H1 (cell line): ENCODE data around the gene OR2F2. TPM values are rescaled to one million over a fixed set of nuclear protein-coding genes. Genes with fewer than 3 reads are reported as not detected.
A peak's percentile ranks its signal among the peaks of the same experiment; 100 is the strongest.

Experiments
- CTCF ChIA-PET: fragments of 300-600 bp; sonication (Branson Sonifier 250); formaldehyde crosslinking; loops from one replicate; lab custom pipeline; 2021; ENCODE audit not compliant: partially characterized antibody; lab: Charles Lee
- POLR2A ChIA-PET: fragments of 300-600 bp; sonication (Branson Sonifier 250); formaldehyde crosslinking; loops from one replicate; lab custom pipeline; 2021; ENCODE audit warnings: inconsistent platforms; ENCODE audit not compliant: partially characterized antibody; lab: Charles Lee
- DNase-seq, 2 experiments: peaks; one replicate each; pipeline versions ENCODE4 v3.0.0 to v3.0.0-alpha.2; 2010 to 2022; ENCODE audit warnings: low spot score in 2 of 2, low read depth in 1 of 2, mixed read lengths in 1 of 2
- FAIRE-seq: peaks from 2 replicates; lab custom pipeline; 2011; peaks lifted over from hg19 to GRCh38; lab: Jason Lieb, UNC
- H2AFZ ChIP-seq: 2 replicates; pipeline ENCODE4 v1.8.1; 2012; ENCODE audit warnings: low read length, inconsistent platforms
- H2AK5ac ChIP-seq: 2 replicates; pipeline ENCODE4 v1.6.1; 2013; ENCODE audit warnings: low read depth, low read length
- H2BK120ac ChIP-seq: replicated peaks from 2 replicates; pipeline ENCODE3; 2013; ENCODE audit warnings: low read depth, low read length, inconsistent platforms
- H2BK12ac ChIP-seq: 2 replicates; pipeline ENCODE4 v1.6.1; 2013; ENCODE audit warnings: low read depth, low read length
- H2BK15ac ChIP-seq: 2 replicates; pipeline ENCODE4 v1.6.1; 2013; ENCODE audit warnings: low read length
- H2BK20ac ChIP-seq: 2 replicates; pipeline ENCODE4 v1.6.1; 2013; ENCODE audit warnings: low read length
- H2BK5ac ChIP-seq: 2 replicates; pipeline ENCODE4 v1.6.1; 2013; ENCODE audit warnings: low read depth, low read length
- H3K14ac ChIP-seq: 2 replicates; pipeline ENCODE4 v1.6.1; 2013; ENCODE audit warnings: inconsistent platforms; ENCODE audit not compliant: insufficient read length
- H3K18ac ChIP-seq: 2 replicates; pipeline ENCODE4 v1.6.1; 2013; ENCODE audit warnings: low read length; ENCODE audit errors: extremely low read depth
- H3K23ac ChIP-seq: 2 replicates; pipeline ENCODE4 v1.6.1; 2013; ENCODE audit warnings: inconsistent platforms; ENCODE audit not compliant: insufficient read length
- H3K23me2 ChIP-seq: 2 replicates; pipeline ENCODE4 v1.6.1; 2013; ENCODE audit warnings: low read depth, low read length
- H3K27ac ChIP-seq: 2 replicates; pipeline ENCODE4 v1.6.1; 2011; ENCODE audit warnings: low read depth, low read length, inconsistent platforms
- H3K27me3 ChIP-seq, 4 experiments: replicated peaks in 1 of 4; 1 replicate in 1 of 4; 2 replicates in 3 of 4; pipeline versions ENCODE4 v1.6.1 to v1.8.1; 2011 to 2013; ENCODE audit warnings: low read length in 3 of 4, mild to moderate bottlenecking in 3 of 4, inconsistent platforms in 2 of 4, mixed read lengths in 2 of 4, moderate library complexity in 1 of 4; ENCODE audit not compliant: control insufficient read depth in 3 of 4, insufficient read depth in 3 of 4; ENCODE audit errors: extremely low read depth in 1 of 4
- H3K36me3 ChIP-seq, 4 experiments: 2 replicates each; pipeline versions ENCODE4 v1.6.1 to v1.8.1; 2011 to 2013; ENCODE audit warnings: mild to moderate bottlenecking in 4 of 4, low read length in 3 of 4, moderate library complexity in 2 of 4, control low read depth in 1 of 4, inconsistent platforms in 1 of 4; ENCODE audit not compliant: insufficient read depth in 4 of 4, control insufficient read depth in 2 of 4
- H3K4ac ChIP-seq: replicated peaks from 2 replicates; pipeline ENCODE3; 2013; ENCODE audit warnings: low read length, low read depth, mixed read lengths, inconsistent platforms; ENCODE audit not compliant: insufficient read length
- H3K4me1 ChIP-seq, 4 experiments: replicated peaks in 1 of 4; 1 replicate in 1 of 4; 2 replicates in 3 of 4; pipeline versions ENCODE4 v1.6.1 to v1.8.1; 2011 to 2013; ENCODE audit warnings: low read length in 3 of 4, inconsistent platforms in 2 of 4, mixed read lengths in 1 of 4; ENCODE audit not compliant: insufficient read depth in 4 of 4, control insufficient read depth in 3 of 4
- H3K4me2 ChIP-seq, 2 experiments: 2 replicates each; pipeline versions ENCODE4 v1.6.1 to v1.8.1; 2011 to 2013; ENCODE audit warnings: low read depth in 2 of 2, low read length in 2 of 2, control low read depth in 1 of 2, inconsistent platforms in 1 of 2, mild to moderate bottlenecking in 1 of 2; ENCODE audit not compliant: insufficient read depth in 1 of 2
- H3K4me3 ChIP-seq, 4 experiments: fragments of 200-600, 300-600 bp in 1 of 4; sonication (generic), shearing (Covaris generic), sonication (Bioruptor Twin) in 1 of 4; 2 replicates each; pipeline versions ENCODE4 v1.5.1 to v1.8.1; 2011 to 2016; ENCODE audit warnings: low read length in 4 of 4, low read depth in 3 of 4, control low read depth in 2 of 4, inconsistent platforms in 2 of 4, mild to moderate bottlenecking in 2 of 4, mixed read lengths in 1 of 4, moderate library complexity in 1 of 4; ENCODE audit not compliant: insufficient read depth in 2 of 4; ENCODE audit errors: extremely low read depth in 1 of 4
- H3K56ac ChIP-seq: replicated peaks from 2 replicates; pipeline ENCODE3; 2013; ENCODE audit warnings: low read depth, mild to moderate bottlenecking, mixed read lengths, low read length, inconsistent platforms; ENCODE audit not compliant: insufficient read length
- H3K79me1 ChIP-seq: 2 replicates; pipeline ENCODE4 v1.6.1; 2013; ENCODE audit warnings: low read depth, low read length, control low read depth
- H3K79me2 ChIP-seq, 2 experiments: 2 replicates each; pipeline versions ENCODE4 v1.6.1 to v1.8.1; 2012 to 2013; ENCODE audit warnings: low read length in 2 of 2, mild to moderate bottlenecking in 2 of 2, inconsistent platforms in 1 of 2; ENCODE audit not compliant: insufficient read depth in 2 of 2, control insufficient read depth in 1 of 2
- H3K9ac ChIP-seq, 4 experiments: replicated peaks in 1 of 4; 1 replicate in 1 of 4; 2 replicates in 3 of 4; pipeline versions ENCODE4 v1.6.1 to v1.8.1; 2011 to 2013; ENCODE audit warnings: low read depth in 3 of 4, low read length in 3 of 4, control low read depth in 2 of 4, mild to moderate bottlenecking in 2 of 4, moderate library complexity in 2 of 4, inconsistent platforms in 1 of 4; ENCODE audit errors: extremely low read depth in 1 of 4
- H3K9me3 ChIP-seq, 2 experiments: 2 replicates each; pipeline versions ENCODE4 v1.6.1 to v1.8.1; 2012 to 2013; ENCODE audit warnings: mild to moderate bottlenecking in 2 of 2, moderate library complexity in 2 of 2, control low read depth in 1 of 2, inconsistent platforms in 1 of 2, low read depth in 1 of 2, low read length in 1 of 2, mixed read lengths in 1 of 2; ENCODE audit not compliant: insufficient read depth in 2 of 2
- H4K20me1 ChIP-seq, 2 experiments: replicated peaks in 1 of 2; 2 replicates each; pipeline versions ENCODE3 to v1.8.1; 2011 to 2013; ENCODE audit warnings: inconsistent platforms in 2 of 2, low read length in 2 of 2, mild to moderate bottlenecking in 1 of 2; ENCODE audit not compliant: insufficient read depth in 2 of 2, control insufficient read depth in 1 of 2
- H4K5ac ChIP-seq: 2 replicates; pipeline ENCODE4 v1.6.1; 2013; ENCODE audit warnings: low read length, low read depth, mixed read lengths, inconsistent platforms; ENCODE audit not compliant: insufficient read length
- H4K8ac ChIP-seq: 2 replicates; pipeline ENCODE4 v1.8.0; 2013; ENCODE audit warnings: mild to moderate bottlenecking, moderate library complexity, low read length, inconsistent platforms; ENCODE audit not compliant: insufficient read depth; ENCODE audit errors: extremely low read depth
- H4K91ac ChIP-seq: replicated peaks from 2 replicates; pipeline ENCODE3; 2013; ENCODE audit warnings: low read length, mixed read lengths, inconsistent platforms; ENCODE audit not compliant: insufficient read length
- BRCA1 ChIP-seq: IDR thresholded peaks from 2 replicates; pipeline ENCODE4 v1.6.1; 2012; ENCODE audit warnings: low read depth, low read length, improper control_type of control experiment
- PHF8 ChIP-seq: fragments of 200-600 bp; sonication (generic); conservative IDR thresholded peaks from 2 replicates; pipeline ENCODE4 v1.7.1; 2012; ENCODE audit warnings: low read depth, mild to moderate bottlenecking, inconsistent platforms, low read length, moderate library complexity
- SP2 ChIP-seq: IDR thresholded peaks from 2 replicates; pipeline ENCODE4 v1.6.1; 2012; ENCODE audit warnings: mild to moderate bottlenecking, low read length, inconsistent platforms
- YY1 ChIP-seq: IDR thresholded peaks from 2 replicates; pipeline ENCODE4 v1.6.1; 2011; ENCODE audit warnings: low read depth, mild to moderate bottlenecking, low read length
- WGBS, 2 experiments: shearing (Covaris generic) in 1 of 2; methylation state at CpG; one replicate each; pipeline versions ENCODE4 v1.1.6 to v1.1.7; 2013 to 2015; ENCODE audit warnings: low lambda C conversion rate in 2 of 2, mixed read lengths in 2 of 2, inconsistent platforms in 1 of 2, low coverage in 1 of 2, missing lambda C conversion rate in 1 of 2; ENCODE audit not compliant: insufficient replicate concordance in 2 of 2, insufficient coverage in 1 of 2, insufficient read length in 1 of 2; ENCODE audit errors: extremely low coverage in 1 of 2, missing lambda C conversion rate in 1 of 2; 5-methylcytosine and 5-hydroxymethylcytosine counted together
- polyA plus RNA-seq, 7 experiments: library from polyadenylated mRNA; depleted of rRNA in 3 of 7; stranded (reverse) in 5 of 7; unstranded in 2 of 7; fragments of >200 nt in 5 of 7; fragments of 200-250 nt in 2 of 7; gene quantifications; 1 replicate in 5 of 7; 2 replicates in 1 of 7; 4 replicates in 1 of 7; pipeline versions ENCODE4 v1.2.1 to v1.2.3, GENCODE V29; 2011 to 2013; ENCODE audit warnings: missing spikeins in 2 of 7, mixed read lengths in 2 of 7
- total RNA-seq: library from RNA; stranded (reverse); fragmentation: NEBNext Ultra II Directional; extraction: Animal tissue kit (Norgen Biotek cat#: 25700); gene quantifications from 2 replicates; pipeline ENCODE4 v1.2.1, GENCODE V29; 2021
- TF ChIP-seq, protein P1 (sequence below): IDR thresholded peaks from 2 replicates; pipeline ENCODE4 v1.6.1; 2012; ENCODE audit warnings: inconsistent platforms

OR2F2 gene
- total and polyA plus RNA-seq, 2 of the 8 experiments (the other 6 are each of a cell fraction or from before 2014, with no cell fraction given): not detected

DNA sequence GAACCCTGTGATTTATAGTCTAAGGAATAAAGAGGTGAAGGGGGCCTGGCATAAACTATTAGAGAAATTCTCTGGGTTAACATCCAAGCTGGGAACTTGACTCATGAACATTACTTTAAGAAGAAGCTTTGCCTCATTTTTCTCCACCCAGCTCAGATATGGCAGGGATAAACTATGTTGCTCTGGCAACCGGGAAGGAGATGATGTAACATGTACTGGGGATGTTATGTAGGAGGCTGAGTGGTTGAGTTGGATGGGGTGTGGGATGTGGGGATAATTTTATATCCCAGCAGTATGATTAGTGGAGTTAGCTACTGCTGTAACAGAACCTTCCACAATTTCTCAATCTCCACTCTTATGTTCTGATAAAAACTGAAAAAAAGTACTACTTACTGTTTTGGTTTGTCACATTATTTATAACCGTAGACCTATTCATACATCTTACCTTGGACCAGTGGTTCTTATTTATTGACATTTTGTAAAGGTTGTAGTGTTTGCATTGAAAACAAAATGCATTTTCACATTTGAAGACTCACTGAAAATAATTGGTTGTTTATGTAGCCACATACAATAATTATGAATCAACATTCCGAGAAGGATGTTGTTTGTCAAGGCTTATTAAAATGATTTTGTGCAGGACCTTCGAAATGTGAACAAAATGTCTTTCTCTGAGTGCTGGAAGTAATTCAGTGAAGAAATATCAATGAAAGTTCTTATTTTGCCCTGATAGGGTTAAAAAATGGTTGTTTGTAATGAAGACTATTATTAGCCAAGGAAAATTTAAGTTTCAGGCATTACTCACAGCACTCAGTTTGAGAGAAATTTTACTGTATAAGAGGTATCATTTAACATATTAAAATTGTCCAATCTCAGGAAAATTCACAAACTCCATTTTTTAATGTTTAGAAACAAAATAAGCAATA, 1.3 kb downstream of the OR2F2 start:
- Histone ChIP-seq H3K18ac (no peak overlapping the region), H2BK12ac (no peak overlapping the region), H3K9me3 (no peaks in the 10 kb centered on the region), H2BK120ac (no peak overlapping the region), H3K4me2 (no peak overlapping the region), H2AFZ (0 out of 2 replicates have a peak overlapping the region, but pooled peaks have one; percentile 19), H4K5ac (no peak overlapping the region), H3K23ac (no peak overlapping the region), H3K4me3 (no peak overlapping the region), H2AK5ac (no peak overlapping the region), H3K23me2 (no peaks in the 10 kb centered on the region), H3K36me3 (no peaks in the 10 kb centered on the region), H3K9ac (no peak overlapping the region), H3K79me1 (no peaks in the 10 kb centered on the region), H2BK5ac (no peak overlapping the region), H3K4ac (no peak overlapping the region), H3K14ac (no peak overlapping the region), H3K27me3 (no peaks in the 10 kb centered on the region), H3K4me1 (no peaks in the 10 kb centered on the region), H3K27ac (no peak overlapping the region), H4K8ac (no peak overlapping the region), H4K91ac (no peak overlapping the region), H4K20me1 (no peaks in the 10 kb centered on the region), H2BK20ac (no peak overlapping the region), H3K79me2 (no peaks in the 10 kb centered on the region), H2BK15ac (no peak overlapping the region), H3K56ac (no peak overlapping the region)
- WGBS, 2 experiments: 93% methylated on average over 4 of the region's 4 CpGs; no CpG with 5 or more reads in 1 of the 2 experiments
- TF ChIP-seq SP2 (no peak), YY1 (no peak), PHF8 (no peak), BRCA1 (no peak)
- TF ChIP-seq, protein P1, sequence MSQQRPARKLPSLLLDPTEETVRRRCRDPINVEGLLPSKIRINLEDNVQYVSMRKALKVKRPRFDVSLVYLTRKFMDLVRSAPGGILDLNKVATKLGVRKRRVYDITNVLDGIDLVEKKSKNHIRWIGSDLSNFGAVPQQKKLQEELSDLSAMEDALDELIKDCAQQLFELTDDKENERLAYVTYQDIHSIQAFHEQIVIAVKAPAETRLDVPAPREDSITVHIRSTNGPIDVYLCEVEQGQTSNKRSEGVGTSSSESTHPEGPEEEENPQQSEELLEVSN: no peak
- FAIRE-seq (no peak), DNase-seq (no peak)
- ChIA-PET POLR2A (no interaction called here), CTCF (no interaction called here)
